WTC11 (cell line): ENCODE results near the gene UROC1. TPM values are rescaled to one million over a fixed set of nuclear protein-coding genes. Genes with fewer than 3 reads are reported as not detected.

Source experiments
- ATAC-seq: fragments of 200-7000 bp; cut with Tn5 transposase; 2 replicates; pipeline ENCODE4 v1.10.0; 2021; ENCODE audit warnings: mild to moderate bottlenecking, moderate library complexity
- CTCF ChIA-PET: fragments of 300-600 bp; sonication (Branson Sonifier 250); formaldehyde crosslinking; loops from one replicate; lab custom pipeline; 2021; ENCODE audit warnings: antibody characterized with exemption; lab: Charles Lee
- POLR2A ChIA-PET: fragments of 350-600 bp; sonication (Branson Sonifier 250); formaldehyde crosslinking; loops from one replicate; lab custom pipeline; 2021; ENCODE audit warnings: antibody characterized with exemption; lab: Charles Lee
- DNase-seq: peaks from one replicate; pipeline ENCODE4 v3.0.0; 2021; ENCODE audit warnings: low spot score
- H3K27ac Mint-ChIP-seq: 2 replicates; pipeline ENCODE4 v1.8.0; 2021; ENCODE audit warnings: mixed read lengths
- H3K27me3 Mint-ChIP-seq: 2 replicates; pipeline ENCODE4 v1.8.0; 2021; ENCODE audit warnings: low read depth, mild to moderate bottlenecking, moderate library complexity, mixed read lengths
- H3K36me3 Mint-ChIP-seq: 2 replicates; pipeline ENCODE4 v1.8.0; 2021; ENCODE audit warnings: mixed read lengths
- H3K4me1 Mint-ChIP-seq: 2 replicates; pipeline ENCODE4 v1.8.0; 2022; ENCODE audit warnings: mixed read lengths
- H3K4me3 Mint-ChIP-seq: 2 replicates; pipeline ENCODE4 v1.8.0; 2021; ENCODE audit warnings: mild to moderate bottlenecking, moderate library complexity, mixed read lengths
- H3K9me3 Mint-ChIP-seq: 2 replicates; pipeline ENCODE4 v1.8.0; 2021; ENCODE audit warnings: mixed read lengths
- FOXK1 ChIP-seq: sonication (generic); formaldehyde crosslinking; IDR thresholded peaks from 2 replicates; pipeline ENCODE4 v1.8.0; 2022; ENCODE audit warnings: mild to moderate bottlenecking, moderate library complexity, missing genetic modification reagents
- FOXP1 ChIP-seq: sonication (generic); formaldehyde crosslinking; IDR thresholded peaks from 2 replicates; pipeline ENCODE4 v1.8.0; 2022; ENCODE audit warnings: missing genetic modification reagents, mild to moderate bottlenecking, moderate library complexity, borderline replicate concordance
- GTF2I ChIP-seq: fragments of 250-450 bp; sonication (Bioruptor Pico); conservative IDR thresholded peaks from 2 replicates; pipeline ENCODE4 v1.4.0; 2021; ENCODE audit warnings: mild to moderate bottlenecking
- HMGA2 ChIP-seq: fragments of 250-450 bp; sonication (Bioruptor Pico); IDR thresholded peaks from 2 replicates; pipeline ENCODE4 v1.4.0; 2021; ENCODE audit warnings: mild to moderate bottlenecking, moderate library complexity
- KAT7 ChIP-seq: sonication (generic); formaldehyde crosslinking; IDR thresholded peaks from 2 replicates; pipeline ENCODE4 v1.8.1; 2023; ENCODE audit warnings: missing genetic modification reagents, mild to moderate bottlenecking, borderline replicate concordance
- NFATC4 ChIP-seq: fragments of 250-450 bp; sonication (Bioruptor Pico); IDR thresholded peaks from 2 replicates; pipeline ENCODE4 v1.9.0; 2021; ENCODE audit warnings: mild to moderate bottlenecking
- NFYB ChIP-seq: sonication (generic); formaldehyde crosslinking; conservative IDR thresholded peaks from 2 replicates; pipeline ENCODE4 v1.8.0; 2022; ENCODE audit warnings: low read depth, missing genetic modification reagents
- SMAD3 ChIP-seq: sonication (generic); formaldehyde crosslinking; IDR thresholded peaks from 2 replicates; pipeline ENCODE4 v1.8.0; 2022; ENCODE audit warnings: missing genetic modification reagents, mild to moderate bottlenecking, borderline replicate concordance
- SMAD4 ChIP-seq: sonication (generic); formaldehyde crosslinking; IDR thresholded peaks from 2 replicates; pipeline ENCODE4 v1.8.0; 2022; ENCODE audit warnings: mild to moderate bottlenecking, missing genetic modification reagents
- TP53 ChIP-seq: sonication (generic); formaldehyde crosslinking; IDR thresholded peaks from 2 replicates; pipeline ENCODE4 v1.8.1; 2023; ENCODE audit warnings: mild to moderate bottlenecking, missing genetic modification reagents
- ZBTB21 ChIP-seq: sonication (generic); formaldehyde crosslinking; IDR thresholded peaks from 2 replicates; pipeline ENCODE4 v1.8.1; 2023; ENCODE audit warnings: mild to moderate bottlenecking, missing genetic modification reagents, borderline replicate concordance
- ZNF396 ChIP-seq: fragments of 250-450 bp; sonication (Bioruptor Pico); IDR thresholded peaks from 2 replicates; pipeline ENCODE4 v1.8.0; 2021; ENCODE audit warnings: mild to moderate bottlenecking, moderate library complexity, borderline replicate concordance
- total RNA-seq: library from RNA; stranded (reverse); gene quantifications from 3 replicates; pipeline ENCODE4 v1.2.3, GENCODE V29; 2021
- TF ChIP-seq, protein P1 (sequence below): fragments of 250-450 bp; sonication (Bioruptor Pico); IDR thresholded peaks from 2 replicates; pipeline ENCODE4 v1.9.0; 2021; ENCODE audit warnings: moderate library complexity, mild to moderate bottlenecking, inconsistent platforms, borderline replicate concordance
- TF ChIP-seq, protein P2 (sequence below): sonication (generic); formaldehyde crosslinking; IDR thresholded peaks from 2 replicates; pipeline ENCODE4 v1.8.1; 2022; ENCODE audit warnings: mild to moderate bottlenecking, moderate library complexity, missing genetic modification reagents
- TF ChIP-seq, protein P3 (sequence below): sonication (generic); formaldehyde crosslinking; IDR thresholded peaks from 2 replicates; pipeline ENCODE4 v1.8.1; 2022; ENCODE audit warnings: mild to moderate bottlenecking, missing genetic modification reagents, moderate library complexity, borderline replicate concordance
- TF ChIP-seq, protein P4 (sequence below): fragments of 250-450 bp; sonication (Bioruptor Pico); IDR thresholded peaks from 2 replicates; pipeline ENCODE4 v1.9.0; 2021; ENCODE audit warnings: mild to moderate bottlenecking
- TF ChIP-seq, protein P5 (sequence below): sonication (generic); formaldehyde crosslinking; IDR thresholded peaks from 2 replicates; pipeline ENCODE4 v1.8.0; 2022; ENCODE audit warnings: mild to moderate bottlenecking, missing genetic modification reagents
- TF ChIP-seq, protein P6 (sequence below): sonication (generic); formaldehyde crosslinking; IDR thresholded peaks from 2 replicates; pipeline ENCODE4 v1.8.1; 2023; ENCODE audit warnings: mild to moderate bottlenecking, missing genetic modification reagents

The UROC1 gene
- total RNA-seq, 1 experiment from 2014 or later = not detected

DNA sequence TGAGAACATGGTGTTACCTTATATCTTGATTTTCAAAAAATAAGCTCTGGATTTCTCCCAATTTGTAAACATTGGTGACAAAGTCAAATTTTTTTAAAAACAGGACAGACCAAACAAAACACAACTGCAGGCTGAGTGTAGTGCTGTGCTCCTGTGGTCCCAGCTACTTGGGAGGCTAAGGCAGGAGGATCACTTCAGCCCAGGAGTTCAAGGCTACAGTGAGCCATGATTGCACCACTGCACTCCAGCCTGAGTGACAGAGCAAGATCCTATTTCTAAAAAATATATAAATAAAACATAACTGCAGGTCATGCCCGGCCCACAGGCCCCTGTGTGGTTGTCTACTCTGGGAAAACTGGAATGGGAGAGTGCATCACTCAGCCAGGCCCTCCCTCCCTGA is 37.9 kb downstream of the UROC1 start:
- DNase-seq = no peak
- no peak for ATAC-seq
- H3K36me3 Mint-ChIP-seq = no peaks in the 10 kb centered on the region
- no peaks in the 10 kb centered on the region for H3K9me3 Mint-ChIP-seq
- CTCF ChIA-PET = no interaction called here
- POLR2A ChIA-PET = no interaction called here
- TF ChIP-seq NFYB (CRISPR knock-in tag) = no peak
- TF ChIP-seq, protein P1, sequence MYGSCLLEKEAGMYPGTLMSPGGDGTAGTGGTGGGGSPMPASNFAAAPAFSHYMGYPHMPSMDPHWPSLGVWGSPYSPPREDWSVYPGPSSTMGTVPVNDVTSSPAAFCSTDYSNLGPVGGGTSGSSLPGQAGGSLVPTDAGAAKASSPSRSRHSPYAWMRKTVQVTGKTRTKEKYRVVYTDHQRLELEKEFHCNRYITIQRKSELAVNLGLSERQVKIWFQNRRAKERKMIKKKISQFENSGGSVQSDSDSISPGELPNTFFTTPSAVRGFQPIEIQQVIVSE (CRISPR knock-in tag) = no peak
- no peak for TF ChIP-seq SMAD3
- no peak for TF ChIP-seq SMAD4 (CRISPR knock-in tag)
- TF ChIP-seq ZBTB21 (CRISPR knock-in tag) = no peak
- TF ChIP-seq TP53 (CRISPR knock-in tag) = no peak
- TF ChIP-seq NFATC4 (CRISPR knock-in tag) = no peak
- no peak for TF ChIP-seq FOXP1 (CRISPR knock-in tag)
- TF ChIP-seq GTF2I (CRISPR knock-in tag) = no peak
- TF ChIP-seq, protein P2, sequence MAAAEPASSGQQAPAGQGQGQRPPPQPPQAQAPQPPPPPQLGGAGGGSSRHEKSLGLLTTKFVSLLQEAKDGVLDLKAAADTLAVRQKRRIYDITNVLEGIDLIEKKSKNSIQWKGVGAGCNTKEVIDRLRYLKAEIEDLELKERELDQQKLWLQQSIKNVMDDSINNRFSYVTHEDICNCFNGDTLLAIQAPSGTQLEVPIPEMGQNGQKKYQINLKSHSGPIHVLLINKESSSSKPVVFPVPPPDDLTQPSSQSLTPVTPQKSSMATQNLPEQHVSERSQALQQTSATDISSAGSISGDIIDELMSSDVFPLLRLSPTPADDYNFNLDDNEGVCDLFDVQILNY = no peak
- H3K4me1 Mint-ChIP-seq = peaks cover 22% of the 10 kb centered on the region
- H3K4me3 Mint-ChIP-seq = no peak overlapping the region
- H3K27ac Mint-ChIP-seq = no peak overlapping the region
- H3K27me3 Mint-ChIP-seq = no peaks in the 10 kb centered on the region; the same call in 1 of the 2 replicates

DNA sequence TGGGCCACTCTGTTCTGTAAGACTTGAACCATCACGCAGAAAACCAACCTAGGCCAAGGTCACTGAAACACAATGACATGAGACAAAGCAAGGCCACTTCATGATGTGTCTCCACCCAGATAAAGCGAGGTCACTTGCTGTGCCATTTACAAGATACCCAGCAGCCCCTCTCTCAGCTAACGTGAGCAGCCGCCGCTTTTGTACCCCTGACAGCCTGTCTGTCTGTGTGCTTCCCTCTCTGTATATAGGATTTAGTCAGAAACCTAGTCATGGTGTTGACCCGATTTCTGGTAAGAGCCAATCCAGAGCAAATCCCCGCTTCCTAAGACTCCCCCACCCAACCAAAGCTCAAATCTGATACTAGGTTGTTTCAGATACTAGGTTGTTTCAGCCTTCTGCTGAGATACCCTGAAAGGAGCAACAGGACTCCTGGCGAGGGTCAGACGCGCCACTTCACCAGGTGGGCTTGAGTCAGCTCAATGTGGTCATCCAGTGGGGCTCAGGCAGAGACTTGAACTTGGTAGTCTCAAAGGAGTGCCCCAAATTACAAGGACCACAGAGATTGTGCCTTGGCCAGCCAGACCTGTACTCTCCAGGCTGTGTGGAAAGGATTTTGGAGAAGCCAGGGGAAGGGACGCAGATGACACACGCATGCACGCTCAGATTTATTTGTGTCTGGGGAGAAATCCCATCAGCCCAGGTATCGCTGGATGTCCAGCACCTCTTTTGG is 38.8 kb downstream of the UROC1 start:
- Mint-ChIP-seq H3K4me3 (no peak overlapping the region), H3K27me3 (no peaks in the 10 kb centered on the region), H3K4me1 (peaks cover 22% of the 10 kb centered on the region)
- no peak for DNase-seq
- POLR2A ChIA-PET = no interaction called here
- ATAC-seq = no peak
- TF ChIP-seq ZBTB21 (CRISPR knock-in tag) (no peak), FOXK1 (CRISPR knock-in tag) (no peak), HMGA2 (CRISPR knock-in tag) (no peak), SMAD3 (no peak), KAT7 (CRISPR knock-in tag) (no peak), ZNF396 (no peak)
- TF ChIP-seq, protein P3, sequence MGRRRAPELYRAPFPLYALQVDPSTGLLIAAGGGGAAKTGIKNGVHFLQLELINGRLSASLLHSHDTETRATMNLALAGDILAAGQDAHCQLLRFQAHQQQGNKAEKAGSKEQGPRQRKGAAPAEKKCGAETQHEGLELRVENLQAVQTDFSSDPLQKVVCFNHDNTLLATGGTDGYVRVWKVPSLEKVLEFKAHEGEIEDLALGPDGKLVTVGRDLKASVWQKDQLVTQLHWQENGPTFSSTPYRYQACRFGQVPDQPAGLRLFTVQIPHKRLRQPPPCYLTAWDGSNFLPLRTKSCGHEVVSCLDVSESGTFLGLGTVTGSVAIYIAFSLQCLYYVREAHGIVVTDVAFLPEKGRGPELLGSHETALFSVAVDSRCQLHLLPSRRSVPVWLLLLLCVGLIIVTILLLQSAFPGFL (CRISPR knock-in tag) = no peak
- TF ChIP-seq, protein P4, sequence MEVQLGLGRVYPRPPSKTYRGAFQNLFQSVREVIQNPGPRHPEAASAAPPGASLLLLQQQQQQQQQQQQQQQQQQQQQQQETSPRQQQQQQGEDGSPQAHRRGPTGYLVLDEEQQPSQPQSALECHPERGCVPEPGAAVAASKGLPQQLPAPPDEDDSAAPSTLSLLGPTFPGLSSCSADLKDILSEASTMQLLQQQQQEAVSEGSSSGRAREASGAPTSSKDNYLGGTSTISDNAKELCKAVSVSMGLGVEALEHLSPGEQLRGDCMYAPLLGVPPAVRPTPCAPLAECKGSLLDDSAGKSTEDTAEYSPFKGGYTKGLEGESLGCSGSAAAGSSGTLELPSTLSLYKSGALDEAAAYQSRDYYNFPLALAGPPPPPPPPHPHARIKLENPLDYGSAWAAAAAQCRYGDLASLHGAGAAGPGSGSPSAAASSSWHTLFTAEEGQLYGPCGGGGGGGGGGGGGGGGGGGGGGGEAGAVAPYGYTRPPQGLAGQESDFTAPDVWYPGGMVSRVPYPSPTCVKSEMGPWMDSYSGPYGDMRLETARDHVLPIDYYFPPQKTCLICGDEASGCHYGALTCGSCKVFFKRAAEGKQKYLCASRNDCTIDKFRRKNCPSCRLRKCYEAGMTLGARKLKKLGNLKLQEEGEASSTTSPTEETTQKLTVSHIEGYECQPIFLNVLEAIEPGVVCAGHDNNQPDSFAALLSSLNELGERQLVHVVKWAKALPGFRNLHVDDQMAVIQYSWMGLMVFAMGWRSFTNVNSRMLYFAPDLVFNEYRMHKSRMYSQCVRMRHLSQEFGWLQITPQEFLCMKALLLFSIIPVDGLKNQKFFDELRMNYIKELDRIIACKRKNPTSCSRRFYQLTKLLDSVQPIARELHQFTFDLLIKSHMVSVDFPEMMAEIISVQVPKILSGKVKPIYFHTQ (CRISPR knock-in tag) = no peak
- TF ChIP-seq, protein P5, sequence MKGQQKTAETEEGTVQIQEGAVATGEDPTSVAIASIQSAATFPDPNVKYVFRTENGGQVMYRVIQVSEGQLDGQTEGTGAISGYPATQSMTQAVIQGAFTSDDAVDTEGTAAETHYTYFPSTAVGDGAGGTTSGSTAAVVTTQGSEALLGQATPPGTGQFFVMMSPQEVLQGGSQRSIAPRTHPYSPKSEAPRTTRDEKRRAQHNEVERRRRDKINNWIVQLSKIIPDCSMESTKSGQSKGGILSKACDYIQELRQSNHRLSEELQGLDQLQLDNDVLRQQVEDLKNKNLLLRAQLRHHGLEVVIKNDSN (CRISPR knock-in tag) = no peak
- TF ChIP-seq, protein P6, sequence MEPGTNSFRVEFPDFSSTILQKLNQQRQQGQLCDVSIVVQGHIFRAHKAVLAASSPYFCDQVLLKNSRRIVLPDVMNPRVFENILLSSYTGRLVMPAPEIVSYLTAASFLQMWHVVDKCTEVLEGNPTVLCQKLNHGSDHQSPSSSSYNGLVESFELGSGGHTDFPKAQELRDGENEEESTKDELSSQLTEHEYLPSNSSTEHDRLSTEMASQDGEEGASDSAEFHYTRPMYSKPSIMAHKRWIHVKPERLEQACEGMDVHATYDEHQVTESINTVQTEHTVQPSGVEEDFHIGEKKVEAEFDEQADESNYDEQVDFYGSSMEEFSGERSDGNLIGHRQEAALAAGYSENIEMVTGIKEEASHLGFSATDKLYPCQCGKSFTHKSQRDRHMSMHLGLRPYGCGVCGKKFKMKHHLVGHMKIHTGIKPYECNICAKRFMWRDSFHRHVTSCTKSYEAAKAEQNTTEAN (CRISPR knock-in tag) = no peak
- TF ChIP-seq, all 79 proteins: peak for 0
- H3K36me3 Mint-ChIP-seq = no peaks in the 10 kb centered on the region
- no peaks in the 10 kb centered on the region for H3K9me3 Mint-ChIP-seq
- no peak overlapping the region for H3K27ac Mint-ChIP-seq
- CTCF ChIA-PET = no interaction called here
